SKM-1 treated with dmso at 0.1 percent for 144 hours (cell line): Measurements from ENCODE around the gene TAS1R3.
A peak's percentile ranks its signal among the peaks of the same experiment; 100 is the strongest.

ENCODE experiments used
- DNase-seq: peaks from one replicate; lab custom pipeline; 2025; ENCODE audit not compliant: unreplicated experiment; lab: John Stamatoyannopoulos, UW

TAS1R3 gene

GRCh38 chr1:1349256-1350012, 18.4 kb downstream of the TAS1R3 start, which contains the start of gene DVL1:
TSS of gene DVL1 (minus strand) at chr1:1349418. CDS start at chr1:1349065, 353 bp downstream.
- DNase-seq: peak; percentile 30

GRCh38 chr1:1351511-1352427, 20.7 kb downstream of the TAS1R3 start:
- no peak for DNase-seq

DNA sequence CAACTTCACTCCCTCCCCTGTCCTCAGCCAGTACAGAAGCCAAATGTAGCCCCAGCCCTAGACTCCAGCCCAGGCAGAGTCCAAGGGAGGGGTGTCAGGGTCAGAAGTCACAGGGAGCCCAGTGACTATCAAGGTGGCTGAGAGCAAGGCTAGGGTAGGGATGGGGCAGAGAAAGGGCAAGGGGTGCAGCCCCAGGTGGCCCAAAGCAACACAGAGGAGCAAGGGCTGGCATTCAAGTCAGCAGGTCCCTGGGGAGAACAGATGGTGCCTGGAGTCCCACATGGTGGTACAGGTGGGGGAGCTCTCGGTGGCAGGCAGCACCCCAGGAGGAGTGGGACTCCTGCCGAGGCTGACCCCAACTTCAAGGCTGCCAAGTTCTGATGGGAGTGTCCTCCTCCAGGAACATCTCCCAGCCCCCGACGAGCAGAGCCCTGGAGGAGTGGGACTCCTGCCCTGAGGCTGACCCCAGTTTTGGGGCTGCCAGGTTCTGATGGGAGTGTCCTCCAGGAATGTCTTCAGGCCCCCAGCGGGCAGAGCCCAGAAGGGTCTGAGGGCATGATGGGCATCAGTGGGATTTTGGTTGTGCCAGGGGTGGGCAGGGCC, 21.8 kb downstream of the TAS1R3 start:
- no peak for DNase-seq

GRCh38 chr1:1353389-1354151, 22.5 kb downstream of the TAS1R3 start:
- DNase-seq: no peak

- DNase-seq: no peak
These were observed 23.5 kb downstream of the TAS1R3 start for GRCh38 chr1:1354271-1355247.

DNA sequence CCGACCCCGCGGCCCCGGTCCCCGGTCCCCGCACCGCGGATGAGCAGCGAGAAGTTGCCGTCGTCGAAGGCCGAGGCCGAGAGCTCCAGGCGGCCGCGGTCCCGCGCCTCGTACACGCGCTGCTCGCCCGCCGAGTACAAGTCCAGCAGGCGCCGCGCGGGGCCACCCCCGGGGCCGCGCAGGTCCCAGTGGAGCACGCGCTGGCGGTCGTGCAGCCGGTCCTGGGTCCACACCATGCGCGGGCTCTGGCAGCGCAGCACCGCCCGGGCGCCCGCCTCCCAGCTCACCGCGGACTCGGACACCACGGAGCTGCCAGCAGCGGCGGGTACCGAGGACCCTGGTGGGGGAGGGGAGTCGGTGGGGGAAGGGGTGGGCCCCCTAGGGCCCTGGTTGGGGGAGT, 24.3 kb downstream of the TAS1R3 start:
- no peak for DNase-seq

GRCh38 chr1:1356166-1356795, 25.2 kb downstream of the TAS1R3 start:
- no peak for DNase-seq

DNA sequence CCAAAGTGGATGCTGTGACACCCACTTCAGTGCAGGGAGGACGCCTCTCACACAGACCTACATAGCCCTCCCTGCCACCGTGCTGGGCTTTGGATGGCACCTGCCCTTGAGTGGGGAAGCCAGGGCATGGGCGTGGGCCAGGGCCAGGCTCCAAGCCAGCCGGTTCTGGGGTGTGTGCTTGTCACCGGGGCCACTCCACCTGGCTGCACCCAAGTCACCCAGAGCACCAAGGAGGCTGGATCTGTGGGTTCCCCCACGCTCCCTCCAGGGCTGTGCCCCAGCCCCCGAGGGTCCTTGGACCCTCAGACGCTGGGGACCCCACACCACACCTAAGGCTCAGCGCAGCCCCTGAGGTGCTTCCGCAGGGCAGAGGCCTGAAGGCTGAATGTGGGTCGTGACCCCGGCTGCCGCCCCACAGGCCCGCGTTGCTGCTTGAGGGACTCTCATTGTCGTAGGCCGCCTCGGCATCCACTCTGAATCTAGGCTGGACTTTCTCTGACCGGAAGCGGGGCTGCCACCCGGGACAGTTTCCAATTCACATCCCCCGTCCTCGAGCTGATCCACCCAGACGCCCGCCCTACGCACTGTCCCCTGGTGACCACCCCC, 25.8 kb downstream of the TAS1R3 start:
- DNase-seq: no peak

GRCh38 chr1:1357871-1358432, 26.9 kb downstream of the TAS1R3 start:
- no peak for DNase-seq

GRCh38 chr1:1358433-1359271, 27.6 kb downstream of the TAS1R3 start, which contains the start of gene MXRA8:
TSS of gene MXRA8 (minus strand) at chr1:1358555. CDS start at chr1:1358504, 51 bp downstream.
- no peak for DNase-seq

GRCh38 chr1:1359308-1359663, 28.2 kb downstream of the TAS1R3 start:
- no peak for DNase-seq

GRCh38 chr1:1359664-1360468, 28.8 kb downstream of the TAS1R3 start:
- DNase-seq: no peak

DNA sequence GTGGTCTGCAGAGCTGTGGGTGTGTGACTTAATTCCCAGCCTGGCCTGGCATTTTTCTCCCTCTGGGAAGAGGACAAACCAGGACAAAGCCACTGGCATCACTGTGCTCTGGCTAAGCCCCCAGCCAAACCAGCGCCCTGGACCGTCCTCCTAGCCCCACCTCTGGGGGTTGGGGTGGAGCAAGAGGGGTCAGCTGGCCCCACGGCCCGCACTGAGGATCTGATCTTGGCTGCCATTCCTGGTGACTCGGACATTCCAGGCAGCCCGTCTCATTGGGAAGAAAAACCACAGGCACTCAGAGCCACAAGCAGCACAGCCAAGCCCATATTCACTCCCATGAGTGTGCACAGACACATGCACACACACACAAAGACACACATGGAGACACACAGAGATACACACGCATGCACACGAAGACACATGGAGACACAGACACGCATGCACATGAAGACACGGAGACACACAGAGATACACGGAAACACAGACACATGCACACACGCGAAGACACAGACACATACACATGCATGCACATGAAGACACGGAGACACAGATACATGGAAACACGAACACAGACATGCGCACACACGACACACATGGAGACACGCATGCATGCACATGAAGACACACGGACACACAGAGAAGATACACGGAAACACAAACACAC, 29.6 kb downstream of the TAS1R3 start:
- DNase-seq: no peak

- DNase-seq: no peak
These were observed 30.3 kb downstream of the TAS1R3 start for GRCh38 chr1:1361233-1361981.

GRCh38 chr1:1361982-1362423, 30.9 kb downstream of the TAS1R3 start:
- DNase-seq: no peak
